Loucy (cell line): Measurements from ENCODE around the gene PCDHGA1.
"Not testable (repeated sequence)": the region's sequence is repeated elsewhere in the genome, so short reads cannot be mapped to it uniquely, and the experiment has no call there.

Experiments used
- H2AFZ ChIP-seq: fragments of 200-600 bp; sonication (generic); 2 replicates; pipeline ENCODE4 v1.6.0; 2016; ENCODE audit warnings: antibody characterized with exemption, mild to moderate bottlenecking, low read length, moderate library complexity
- H3F3A ChIP-seq: fragments of 200-600 bp; 2 replicates; pipeline ENCODE4 v1.6.0; 2016; ENCODE audit warnings: antibody characterized with exemption, low read depth, mild to moderate bottlenecking
- H3K27me3 ChIP-seq: fragments of 200-600 bp; sonication (generic); 2 replicates; pipeline ENCODE4 v1.6.1; 2014; ENCODE audit warnings: low read length, mild to moderate bottlenecking; ENCODE audit not compliant: insufficient read depth, poor library complexity, severe bottlenecking
- H3K36me3 ChIP-seq: fragments of 200-600 bp; sonication (generic); 2 replicates; pipeline ENCODE4 v1.6.1; 2016; ENCODE audit warnings: low read length; ENCODE audit not compliant: insufficient read depth
- H3K4me1 ChIP-seq: fragments of 200-600 bp; sonication (generic); 2 replicates; pipeline ENCODE4 v1.5.1; 2014; ENCODE audit warnings: low read length, mild to moderate bottlenecking; ENCODE audit not compliant: insufficient read depth, poor library complexity, severe bottlenecking
- H3K4me2 ChIP-seq: fragments of 200-600 bp; sonication (generic); 2 replicates; pipeline ENCODE4 v1.6.0; 2014; ENCODE audit warnings: antibody characterized with exemption, low read length, low read depth, mild to moderate bottlenecking; ENCODE audit not compliant: poor library complexity, severe bottlenecking
- H3K4me3 ChIP-seq: fragments of 200-600 bp; sonication (generic); 2 replicates; pipeline ENCODE4 v1.5.1; 2014; ENCODE audit warnings: low read length, mild to moderate bottlenecking, mixed read lengths; ENCODE audit not compliant: poor library complexity, severe bottlenecking
- H3K79me2 ChIP-seq: fragments of 200-600 bp; sonication (generic); 2 replicates; pipeline ENCODE4 v1.6.1; 2014; ENCODE audit warnings: low read length; ENCODE audit not compliant: insufficient read depth
- H3K9ac ChIP-seq: fragments of 200-600 bp; sonication (generic); 2 replicates; pipeline ENCODE4 v1.6.0; 2014; ENCODE audit warnings: mild to moderate bottlenecking, low read depth, low read length, moderate library complexity; ENCODE audit not compliant: poor library complexity, severe bottlenecking
- H3K9me2 ChIP-seq: fragments of 200-600 bp; sonication (generic); replicated peaks from 2 replicates; pipeline ENCODE4 v1.6.1; 2016; ENCODE audit warnings: low read depth, low read length, mixed read lengths
- H3K9me3 ChIP-seq: fragments of 200-600 bp; sonication (generic); 2 replicates; pipeline ENCODE4 v1.6.1; 2014; ENCODE audit warnings: mild to moderate bottlenecking, antibody characterized with exemption, low read length, low read depth; ENCODE audit not compliant: insufficient read depth
- H4K20me1 ChIP-seq: fragments of 200-600 bp; sonication (generic); 2 replicates; pipeline ENCODE4 v1.6.0; 2014; ENCODE audit warnings: antibody characterized with exemption, low read length, mild to moderate bottlenecking; ENCODE audit not compliant: insufficient read depth, poor library complexity, severe bottlenecking
- EZH2phosphoT487 ChIP-seq: fragments of 200-600 bp; IDR thresholded peaks from 2 replicates; pipeline ENCODE4 v1.6.1; 2018; ENCODE audit warnings: antibody characterized with exemption, mild to moderate bottlenecking, moderate library complexity, borderline replicate concordance
- TF ChIP-seq, protein P1 (sequence below): fragments of 200-600 bp; sonication (generic); conservative IDR thresholded peaks from 2 replicates; pipeline ENCODE4 v1.5.1; 2014; ENCODE audit warnings: mild to moderate bottlenecking, antibody characterized with exemption, low read length

The PCDHGA1 gene

DNA sequence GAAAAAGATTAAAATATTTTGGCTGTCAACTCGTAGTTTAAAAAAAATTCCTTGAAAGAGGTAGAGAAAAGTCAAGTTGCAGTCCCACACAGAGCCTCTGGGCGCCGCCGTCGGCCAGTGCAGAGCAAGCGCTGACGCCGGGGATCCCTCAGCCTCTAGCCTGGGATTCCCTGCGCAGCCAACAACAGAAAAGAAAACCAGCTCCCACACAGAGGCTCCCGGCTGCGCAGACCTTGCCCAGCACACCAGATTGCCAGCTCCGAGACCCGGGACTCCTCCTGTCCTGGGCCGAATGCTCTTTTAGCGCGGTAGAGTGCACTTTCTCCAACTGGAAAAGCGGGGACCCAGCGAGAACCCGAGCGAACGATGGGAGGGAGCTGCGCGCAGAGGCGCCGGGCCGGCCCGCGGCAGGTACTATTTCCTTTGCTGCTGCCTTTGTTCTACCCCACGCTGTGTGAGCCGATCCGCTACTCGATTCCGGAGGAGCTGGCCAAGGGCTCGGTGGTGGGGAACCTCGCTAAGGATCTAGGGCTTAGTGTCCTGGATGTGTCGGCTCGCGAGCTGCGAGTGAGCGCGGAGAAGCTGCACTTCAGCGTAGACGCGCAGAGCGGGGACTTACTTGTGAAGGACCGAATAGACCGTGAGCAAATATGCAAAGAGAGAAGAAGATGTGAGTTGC, 87.3 kb downstream of the PCDHGA1 start, which contains the start of gene PCDHGB7:
TSS of gene PCDHGB7 (plus strand) at position 184 of the 679 bp plus-strand sequence. CDS start at position 367, 183 bp downstream.
- TF ChIP-seq, protein P1, sequence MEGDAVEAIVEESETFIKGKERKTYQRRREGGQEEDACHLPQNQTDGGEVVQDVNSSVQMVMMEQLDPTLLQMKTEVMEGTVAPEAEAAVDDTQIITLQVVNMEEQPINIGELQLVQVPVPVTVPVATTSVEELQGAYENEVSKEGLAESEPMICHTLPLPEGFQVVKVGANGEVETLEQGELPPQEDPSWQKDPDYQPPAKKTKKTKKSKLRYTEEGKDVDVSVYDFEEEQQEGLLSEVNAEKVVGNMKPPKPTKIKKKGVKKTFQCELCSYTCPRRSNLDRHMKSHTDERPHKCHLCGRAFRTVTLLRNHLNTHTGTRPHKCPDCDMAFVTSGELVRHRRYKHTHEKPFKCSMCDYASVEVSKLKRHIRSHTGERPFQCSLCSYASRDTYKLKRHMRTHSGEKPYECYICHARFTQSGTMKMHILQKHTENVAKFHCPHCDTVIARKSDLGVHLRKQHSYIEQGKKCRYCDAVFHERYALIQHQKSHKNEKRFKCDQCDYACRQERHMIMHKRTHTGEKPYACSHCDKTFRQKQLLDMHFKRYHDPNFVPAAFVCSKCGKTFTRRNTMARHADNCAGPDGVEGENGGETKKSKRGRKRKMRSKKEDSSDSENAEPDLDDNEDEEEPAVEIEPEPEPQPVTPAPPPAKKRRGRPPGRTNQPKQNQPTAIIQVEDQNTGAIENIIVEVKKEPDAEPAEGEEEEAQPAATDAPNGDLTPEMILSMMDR, result peak; percentile 60
- H3K4me2 ChIP-seq, result not testable (repeated sequence)

DNA sequence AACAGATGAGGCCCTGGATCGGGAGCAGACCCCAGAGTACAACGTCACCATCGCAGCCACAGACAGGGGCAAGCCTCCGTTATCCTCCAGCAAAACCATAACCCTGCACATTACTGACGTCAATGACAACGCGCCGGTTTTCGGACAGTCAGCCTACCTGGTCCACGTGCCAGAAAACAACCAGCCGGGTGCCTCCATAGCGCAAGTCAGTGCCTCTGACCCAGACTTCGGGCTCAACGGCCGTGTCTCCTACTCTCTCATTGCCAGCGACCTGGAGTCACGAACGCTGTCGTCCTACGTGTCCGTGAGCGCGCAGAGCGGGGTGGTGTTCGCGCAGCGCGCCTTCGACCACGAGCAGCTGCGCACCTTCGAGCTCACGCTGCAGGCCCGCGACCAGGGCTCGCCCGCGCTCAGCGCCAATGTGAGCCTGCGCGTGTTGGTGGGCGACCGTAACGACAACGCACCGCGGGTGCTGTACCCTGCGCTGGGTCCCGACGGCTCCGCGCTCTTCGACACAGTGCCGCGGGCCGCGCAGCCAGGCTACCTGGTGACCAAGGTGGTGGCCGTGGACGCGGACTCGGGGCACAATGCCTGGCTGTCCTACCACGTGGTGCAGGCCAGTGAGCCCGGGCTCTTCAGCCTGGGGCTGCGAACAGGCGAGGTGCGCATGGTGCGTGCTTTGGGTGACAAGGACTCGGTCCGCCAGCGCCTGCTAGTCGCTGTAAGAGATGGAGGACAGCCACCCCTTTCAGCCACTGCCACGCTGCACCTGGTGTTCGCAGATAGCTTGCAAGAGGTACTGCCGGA, 89.0 kb downstream of the PCDHGA1 start:
- Histone ChIP-seq H2AFZ (no peak overlapping the region), H3F3A (no peaks in the 10 kb centered on the region), H3K4me3 (no peak overlapping the region), H3K9ac (no peak overlapping the region), H3K4me2 (no peak overlapping the region), H3K9me3 (no peaks in the 10 kb centered on the region), H4K20me1 (no peaks in the 10 kb centered on the region), H3K36me3 (no peaks in the 10 kb centered on the region), H3K9me2 (no peaks in the 10 kb centered on the region), H3K79me2 (no peaks in the 10 kb centered on the region), H3K27me3 (no peaks in the 10 kb centered on the region), H3K4me1 (no peaks in the 10 kb centered on the region)
- TF ChIP-seq EZH2phosphoT487, result no peak
- TF ChIP-seq, protein P1, result no peak

More for the DNA sequence above, 87.3 kb downstream of the PCDHGA1 start, which contains the start of gene PCDHGB7:
- not testable (repeated sequence) for H3K4me1 ChIP-seq, H3K9ac ChIP-seq, H3K9me2 ChIP-seq, H3F3A ChIP-seq, H2AFZ ChIP-seq, H4K20me1 ChIP-seq, H3K36me3 ChIP-seq, H3K9me3 ChIP-seq, H3K79me2 ChIP-seq, H3K27me3 ChIP-seq
- H3K4me3 ChIP-seq, result peak within 1 kb of the TSS; percentile 21

- TF ChIP-seq EZH2phosphoT487, result no peak
- TF ChIP-seq, protein P1, result peak; percentile 55
- Histone ChIP-seq H3K4me2 (no peak within 1 kb of the TSS), H3K9me3 (no peaks in the 10 kb centered on the region), H4K20me1 (no peaks in the 10 kb centered on the region), H3F3A (no peaks in the 10 kb centered on the region), H3K9me2 (no peaks in the 10 kb centered on the region), H3K4me1 (no peaks in the 10 kb centered on the region), H3K4me3 (no peak within 1 kb of the TSS), H2AFZ (no peak within 1 kb of the TSS), H3K36me3 (no peaks in the 10 kb centered on the region), H3K27me3 (no peaks in the 10 kb centered on the region), H3K9ac (no peak within 1 kb of the TSS), H3K79me2 (no peaks in the 10 kb centered on the region)
Measured at GRCh38 chr5:141420855-141421488, 90.7 kb downstream of the PCDHGA1 start, which contains the start of gene PCDHGA11. Gene PCDHGA11 (plus strand): TSS chr5:141421051. CDS start chr5:141421228, 177 bp downstream.
